NK-92 (cell line): ENCODE data around the gene ZGRF1.
"Not testable (repeated sequence)": the region's sequence is repeated elsewhere in the genome, so short reads cannot be mapped to it uniquely, and the experiment has no call there.

Experiments
- DNase-seq: peaks from one replicate; lab custom pipeline; 2025; ENCODE audit not compliant: unreplicated experiment; lab: John Stamatoyannopoulos, UW

The ZGRF1 gene

GRCh38 chr4:112516066-112516470 is 120.6 kb downstream of the ZGRF1 start, which contains the start of gene NEUROG2:
NEUROG2 (minus strand) TSS chr4:112516180; CDS start chr4:112515475, 705 bp downstream.
- no peak for DNase-seq

DNA sequence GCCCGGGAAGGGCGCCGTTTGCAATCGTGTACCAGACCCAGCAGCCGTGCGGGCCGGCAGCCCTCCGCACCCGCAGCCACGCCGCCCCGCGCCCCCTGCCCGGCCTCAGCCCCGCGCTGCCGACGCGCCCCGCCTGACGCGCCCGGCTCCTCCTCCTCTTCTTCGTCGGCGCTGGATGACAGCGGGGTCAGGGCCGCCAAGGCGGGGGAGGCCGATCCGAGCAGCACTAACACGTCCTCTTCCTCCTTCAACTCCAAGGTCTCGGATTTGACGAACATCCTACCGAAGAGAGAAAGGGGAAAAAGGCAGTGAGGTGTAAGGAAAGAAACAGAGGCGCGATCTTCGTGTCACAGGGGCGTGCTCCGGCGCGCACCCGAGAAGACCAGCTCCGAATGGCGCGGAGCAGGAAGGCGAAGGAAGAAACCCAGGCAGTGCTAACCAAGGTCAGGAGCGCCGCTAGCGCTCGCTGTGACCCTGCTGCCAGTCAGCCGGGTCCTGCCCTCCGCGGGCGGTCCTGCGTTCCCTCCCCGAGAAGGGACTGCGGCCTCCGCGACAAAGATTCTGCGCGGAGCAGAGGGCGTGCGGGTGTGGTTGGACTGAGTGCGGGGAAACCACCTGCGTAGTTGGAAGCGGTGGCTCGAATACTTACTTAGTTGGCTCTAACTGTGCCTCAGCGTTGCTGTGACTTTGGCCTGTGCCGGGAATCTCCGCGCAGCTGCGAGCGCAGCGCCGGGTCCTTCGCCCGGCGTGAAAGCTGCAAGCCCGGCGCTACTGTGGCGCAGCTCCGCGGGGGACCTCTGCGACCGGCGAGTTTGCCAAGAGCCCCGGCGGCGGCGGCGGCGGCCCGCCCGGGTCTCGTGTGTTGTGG is 121.3 kb downstream of the ZGRF1 start:
- no peak for DNase-seq

DNA sequence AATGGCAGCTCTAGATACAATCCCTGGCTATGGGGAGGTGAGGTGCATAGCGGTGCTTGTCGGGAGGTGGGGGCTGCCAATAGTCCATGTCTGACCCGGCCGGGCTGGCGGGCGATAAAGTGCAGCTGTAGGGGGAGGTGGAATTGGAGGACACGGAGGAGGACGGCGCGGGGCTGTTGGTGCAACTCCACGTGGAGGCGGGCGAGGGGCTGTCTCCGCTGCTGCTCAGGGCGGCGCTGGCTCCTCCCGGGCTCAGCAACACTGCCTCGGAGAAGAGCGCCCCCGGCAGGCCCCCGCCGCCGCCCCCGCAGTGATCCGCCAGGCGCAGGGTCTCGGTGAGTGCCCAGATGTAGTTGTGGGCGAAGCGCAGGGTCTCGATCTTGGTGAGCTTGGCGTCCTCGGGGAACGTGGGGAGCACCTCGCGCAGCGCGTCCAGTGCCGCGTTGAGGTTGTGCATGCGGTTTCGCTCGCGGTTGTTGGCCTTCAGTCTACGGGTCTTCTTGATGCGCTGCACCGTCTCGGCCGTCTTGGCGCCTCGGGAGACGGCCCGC is 122.0 kb downstream of the ZGRF1 start:
- DNase-seq: no peak

DNA sequence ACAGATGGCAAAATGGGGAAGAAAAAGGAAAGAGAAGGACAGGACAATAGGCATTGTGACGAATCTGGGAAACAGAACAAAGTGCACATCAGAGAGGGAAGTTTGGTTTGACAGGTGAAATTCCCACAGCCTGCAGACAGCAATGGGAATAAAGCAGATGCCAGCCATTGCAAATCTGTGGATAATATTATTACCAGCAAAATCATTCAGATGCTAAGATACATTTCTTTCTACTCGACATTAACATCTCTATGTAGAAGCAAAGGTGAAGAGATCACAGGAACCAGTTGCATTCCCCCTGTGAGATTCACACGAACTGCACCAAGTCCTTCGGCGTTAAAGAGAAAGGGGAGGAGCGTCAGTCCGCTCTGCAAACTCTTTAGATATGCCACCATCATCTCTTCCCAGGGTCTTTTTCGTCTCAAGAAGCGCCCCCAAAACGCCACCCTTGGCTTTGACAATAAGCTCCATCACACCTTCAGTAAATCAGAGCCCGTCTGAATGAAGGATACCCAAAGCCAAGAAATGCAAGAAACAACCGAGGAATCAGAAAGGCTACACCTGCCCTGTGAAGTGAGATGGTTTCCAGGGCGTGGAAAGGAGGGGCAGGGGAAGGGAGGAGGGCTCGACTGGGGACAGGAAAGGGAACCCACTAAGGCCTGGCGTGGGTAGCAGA is 122.6 kb downstream of the ZGRF1 start:
- DNase-seq: no peak

GRCh38 chr4:112511803-112512118 is 124.9 kb downstream of the ZGRF1 start:
- DNase-seq: no peak

DNA sequence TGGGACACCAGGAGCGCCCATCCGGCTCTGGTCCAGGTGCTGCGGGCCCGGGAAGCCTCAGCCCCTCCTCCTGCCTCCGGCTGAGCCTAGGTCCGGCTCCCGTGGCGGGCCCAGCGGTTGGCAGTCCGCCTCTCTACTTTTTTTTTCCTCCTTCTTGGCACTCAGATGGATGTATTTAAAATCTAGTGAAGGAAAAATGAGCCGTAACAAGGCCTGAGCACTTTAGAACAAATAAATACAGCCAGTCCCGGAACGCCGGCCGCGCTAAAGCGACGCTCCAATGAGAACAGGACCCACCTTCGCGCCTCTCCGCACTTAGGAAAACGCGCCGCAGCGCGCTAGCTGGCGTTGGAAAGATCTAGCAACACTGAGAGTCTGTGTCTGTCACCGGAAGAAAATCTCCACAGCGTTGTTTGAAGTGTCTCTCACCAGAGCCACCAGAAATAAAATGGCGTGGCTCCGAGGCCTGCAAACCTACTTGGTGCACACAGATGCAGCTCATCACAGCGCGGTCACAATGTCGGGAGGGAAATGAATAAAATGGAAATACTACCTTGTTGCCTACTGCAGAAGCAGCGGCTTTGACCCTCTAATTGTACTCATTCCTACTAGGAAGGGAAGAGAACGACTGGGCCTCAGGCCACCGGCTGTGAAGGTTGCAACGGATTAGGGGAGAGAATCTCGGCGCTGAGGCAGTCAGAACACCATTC is 125.5 kb downstream of the ZGRF1 start:
- no peak for DNase-seq

DNA sequence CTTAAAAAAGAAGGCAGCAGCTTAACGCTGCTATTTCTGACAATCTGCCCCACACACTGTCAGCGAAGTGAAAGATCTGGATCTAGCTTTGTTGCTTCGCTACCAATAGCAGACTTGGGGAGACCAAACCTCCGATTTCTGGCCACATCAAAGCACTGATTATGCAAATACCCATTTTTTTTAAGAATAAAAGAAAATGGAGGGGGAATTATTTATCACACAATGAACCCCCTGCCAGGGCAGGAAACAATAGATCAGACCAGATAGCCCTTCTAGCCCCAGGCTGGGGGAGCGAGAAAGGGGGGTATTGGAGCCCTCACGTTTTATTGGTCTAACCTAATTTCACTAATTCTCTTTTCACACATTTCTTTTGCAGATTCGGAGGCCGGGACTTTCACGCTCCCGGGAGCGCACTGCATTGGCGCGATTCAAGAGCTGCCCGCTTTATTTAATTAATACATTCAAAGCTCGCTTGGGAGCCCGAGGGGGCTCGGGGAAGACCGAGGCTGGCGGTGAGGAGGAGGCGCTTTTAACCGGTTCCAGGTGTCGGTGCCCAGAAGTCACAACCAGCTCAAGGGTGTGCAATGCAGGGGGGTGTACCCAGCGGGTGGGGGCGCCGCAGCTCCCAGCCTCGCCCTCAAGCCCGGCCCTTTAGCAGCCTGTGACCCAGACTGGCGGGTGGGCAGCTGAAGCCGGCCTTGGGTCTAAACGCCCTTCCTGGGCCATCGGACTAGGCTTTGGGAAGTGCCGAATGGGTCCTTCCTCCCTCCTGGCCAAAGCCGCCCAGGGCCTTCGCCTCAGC is 126.2 kb downstream of the ZGRF1 start:
- DNase-seq: no peak

GRCh38 chr4:112509243-112510141 is 127.2 kb downstream of the ZGRF1 start:
- no peak for DNase-seq

DNA sequence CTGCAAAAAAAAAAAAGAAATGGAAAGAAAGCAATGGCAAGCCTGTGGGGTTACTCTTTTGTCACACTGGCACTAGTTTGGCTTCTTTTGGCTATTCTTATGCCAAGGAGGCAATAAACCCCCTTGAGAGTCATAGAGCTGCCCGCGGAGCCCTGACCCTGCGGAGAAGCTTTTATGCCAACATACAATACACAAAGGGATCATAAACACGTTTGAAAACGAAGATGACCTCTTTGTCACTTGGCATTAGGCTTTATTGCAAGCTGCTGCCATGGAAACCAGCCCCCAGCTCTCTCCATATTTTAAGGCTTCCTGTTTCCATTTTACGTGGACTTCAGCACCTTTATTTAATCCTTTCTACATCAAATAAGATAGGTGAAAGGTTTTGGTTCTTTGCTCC is 128.4 kb downstream of the ZGRF1 start:
- no peak for DNase-seq

DNA sequence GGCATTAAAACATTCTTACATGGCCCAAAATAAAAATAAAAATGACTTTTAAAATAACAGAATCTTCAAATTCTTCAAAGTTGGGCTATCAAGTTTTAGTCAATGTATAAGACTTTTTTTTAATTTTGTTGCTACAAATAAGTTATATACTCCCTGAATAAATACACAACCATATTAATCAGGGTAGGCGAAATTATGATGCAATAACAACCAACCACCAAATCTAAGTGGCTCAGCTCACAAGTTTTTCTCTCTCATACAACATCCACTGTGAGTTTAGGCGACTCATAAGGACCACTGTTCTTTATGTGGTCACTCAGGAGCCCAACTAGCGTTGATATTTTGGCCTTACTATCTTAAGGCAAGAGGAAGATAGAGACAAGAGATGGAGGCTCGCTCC is 131.9 kb downstream of the ZGRF1 start:
- no peak for DNase-seq

- DNase-seq: no peak
Observed at GRCh38 chr4:112502871-112503270, 133.8 kb downstream of the ZGRF1 start.

GRCh38 chr4:112492321-112492720 is 144.4 kb downstream of the ZGRF1 start:
- DNase-seq: no peak

DNA sequence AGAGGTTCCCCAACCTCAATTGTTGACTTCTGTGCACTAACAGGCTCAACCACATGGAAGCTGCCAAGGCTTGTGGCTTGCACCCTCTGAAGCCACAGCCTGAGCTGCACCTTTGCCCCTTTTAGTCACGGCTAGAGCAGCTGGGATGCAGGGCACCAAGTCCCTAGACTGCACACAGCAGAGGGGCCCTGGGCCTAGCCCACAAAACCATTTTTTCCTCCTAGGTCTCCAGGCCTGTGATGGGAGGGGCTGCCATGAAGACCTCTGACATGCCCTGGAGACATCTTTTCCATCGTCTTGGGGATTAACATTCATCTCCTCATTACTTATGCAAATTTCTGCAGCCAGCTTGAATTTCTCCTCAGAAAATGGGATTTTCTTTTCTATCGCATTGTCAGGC is 145.9 kb downstream of the ZGRF1 start:
- DNase-seq: not testable (repeated sequence)
